BJ (cell line): Measurements from ENCODE around the gene KCNQ1. TPM values are rescaled to one million over a fixed set of nuclear protein-coding genes. Genes with fewer than 3 reads are reported as not detected.

Source experiments
- CTCF ChIA-PET: fragments of 350-600 bp; formaldehyde crosslinking; extraction: SDS; loops from one replicate; lab custom pipeline; 2021; ENCODE audit warnings: antibody characterized with exemption, inconsistent platforms; lab: Yijun Ruan, JAX
- POLR2A ChIA-PET: fragments of 300-600 bp; sonication (Branson Sonifier 250); formaldehyde crosslinking; extraction: SDS; loops from one replicate; lab custom pipeline; 2021; ENCODE audit warnings: antibody characterized with exemption; lab: Charles Lee
- DNase-seq: peaks from one replicate; pipeline ENCODE4 v3.0.0-alpha.2; 2011; ENCODE audit warnings: low read depth
- H3K27me3 ChIP-seq: 2 replicates; pipeline ENCODE4 v1.6.0; 2011; ENCODE audit warnings: low read length; ENCODE audit not compliant: control insufficient read depth, insufficient read depth
- H3K36me3 ChIP-seq: 2 replicates; pipeline ENCODE4 v1.5.1; 2011; ENCODE audit warnings: low read length; ENCODE audit not compliant: control insufficient read depth, insufficient read depth
- H3K4me3 ChIP-seq: 2 replicates; pipeline ENCODE4 v1.5.1; 2011; ENCODE audit warnings: low read depth, mild to moderate bottlenecking, control low read depth, low read length
- CTCF ChIP-seq: IDR thresholded peaks from 2 replicates; pipeline ENCODE4 v1.5.1; 2011; ENCODE audit warnings: low read depth, mild to moderate bottlenecking, control low read depth, inconsistent platforms, low read length, moderate library complexity; ENCODE audit not compliant: insufficient read depth
- polyA plus RNA-seq: library from polyadenylated mRNA; depleted of rRNA; stranded (reverse); fragments of >200 nt; gene quantifications from 2 replicates; pipeline ENCODE4 v1.2.3, GENCODE V29; 2011

The KCNQ1 gene
- polyA plus RNA-seq, 1 experiment = not detected

GRCh38 chr11:2447951-2448650 lies 3.3 kb downstream of the KCNQ1 start:
- no peak for TF ChIP-seq CTCF
- CTCF ChIA-PET = interaction anchor here (0.5 kb wide), 1 partner anchor 290 kb away, joined by 3 read pairs; no protein-coding TSS in a partner anchor
- Histone ChIP-seq H3K4me3 (no peak overlapping the region), H3K27me3 (peaks cover 22% of the 10 kb centered on the region), H3K36me3 (no peaks in the 10 kb centered on the region)
- DNase-seq = no peak
- POLR2A ChIA-PET = no interaction called here

GRCh38 chr11:2448661-2449547 lies 4.1 kb downstream of the KCNQ1 start:
- POLR2A ChIA-PET = no interaction called here
- Histone ChIP-seq H3K27me3 (peaks cover 18% of the 10 kb centered on the region), H3K4me3 (no peak overlapping the region), H3K36me3 (no peaks in the 10 kb centered on the region)
- CTCF ChIA-PET = interaction anchor here (1.1 kb wide), 1 partner anchor 61 kb away, joined by 3 read pairs; no protein-coding TSS in a partner anchor
- DNase-seq = no peak
- no peak for TF ChIP-seq CTCF

DNA sequence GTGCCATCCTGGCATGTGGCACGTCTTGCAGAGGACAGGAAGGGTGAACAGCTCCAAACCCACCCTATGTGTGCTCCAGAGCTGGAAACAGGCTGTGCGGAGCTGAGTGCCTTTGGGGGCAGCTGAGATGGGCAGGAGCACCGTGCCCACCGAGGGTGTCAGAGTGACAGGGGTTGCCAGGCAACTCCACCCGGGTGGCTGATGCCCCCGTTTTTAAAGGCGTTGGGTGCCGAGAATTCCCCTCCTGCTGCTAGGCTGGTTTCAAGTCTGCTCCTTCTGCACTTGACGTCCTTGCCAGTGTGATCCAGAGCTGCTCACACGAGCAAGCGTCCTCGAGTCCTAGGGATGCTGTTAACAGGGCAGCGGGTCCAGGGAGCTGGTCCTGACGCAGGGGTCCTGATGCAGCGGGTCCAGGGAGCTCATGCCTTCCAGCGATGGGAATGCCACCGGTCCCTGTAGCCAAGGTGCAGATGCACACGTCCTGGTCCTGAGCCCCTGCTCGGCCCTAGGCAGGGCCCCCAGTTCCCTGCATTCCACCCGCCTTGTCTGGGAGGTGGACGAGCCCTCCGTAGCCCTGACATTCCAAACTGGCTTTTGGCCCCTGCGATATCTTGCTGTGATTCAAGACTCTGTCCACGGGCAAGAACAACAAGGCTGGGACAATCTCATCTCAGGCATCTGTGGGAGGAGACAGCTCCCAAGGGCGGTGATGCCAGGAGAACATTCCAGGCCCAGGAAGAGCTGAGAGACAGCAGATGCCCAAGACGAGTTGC lies 4.9 kb downstream of the KCNQ1 start:
- no peak for TF ChIP-seq CTCF
- H3K36me3 ChIP-seq = no peaks in the 10 kb centered on the region
- DNase-seq = no peak
- peaks cover 16% of the 10 kb centered on the region for H3K27me3 ChIP-seq
- no peak overlapping the region for H3K4me3 ChIP-seq
- CTCF ChIA-PET = interaction anchor here (1.1 to 1.6 kb wide), 2 partner anchors 29 to 61 kb away, joined by 3 to 6 read pairs; no protein-coding TSS in a partner anchor
- POLR2A ChIA-PET = no interaction called here

- CTCF ChIA-PET = interaction anchor here (1.1 to 1.6 kb wide), 2 partner anchors 30 to 60 kb away, joined by 3 to 6 read pairs; no protein-coding TSS in a partner anchor
- POLR2A ChIA-PET = no interaction called here
- Histone ChIP-seq H3K27me3 (peaks cover 13% of the 10 kb centered on the region), H3K36me3 (no peaks in the 10 kb centered on the region), H3K4me3 (no peak overlapping the region)
- DNase-seq = no peak
- TF ChIP-seq CTCF = no peak
Measured at GRCh38 chr11:2450321-2451041, 5.7 kb downstream of the KCNQ1 start.
